HepG2 (cell line): Measurements from ENCODE around the gene ADGRL3. TPM values are rescaled to one million over a fixed set of nuclear protein-coding genes. Genes with fewer than 3 reads are reported as not detected.

Source experiments
- ATAC-seq: fragments of 200-7000 bp; cut with Tn5 transposase; 3 replicates; pipeline ENCODE4 v1.9.1; 2020; ENCODE audit warnings: mild to moderate bottlenecking, moderate library complexity
- BruUV-seq: library from RNA; stranded (reverse); fragments of 400-500 nt; replicated peaks from 2 replicates; lab custom pipeline; 2021; lab: Mats Ljungman, UMichigan
- CTCF ChIA-PET: fragments of 300-600 bp; formaldehyde crosslinking; extraction: SDS; loops from one replicate; lab custom pipeline; 2021; ENCODE audit warnings: low total read pairs, inconsistent platforms, low intra/inter-chr PET ratio; lab: Yijun Ruan, JAX
- POLR2A ChIA-PET: fragments of 350-600 bp; sonication (Branson Sonifier 250); formaldehyde crosslinking; loops from one replicate; lab custom pipeline; 2020; ENCODE audit warnings: antibody characterized with exemption, inconsistent platforms; lab: Yijun Ruan, JAX
- DNase-seq: peaks from one replicate; pipeline ENCODE4 v3.0.0-alpha.2; 2015; ENCODE audit warnings: low spot score
- FAIRE-seq: peaks from 3 replicates; lab custom pipeline; 2011; peaks lifted over from hg19 to GRCh38; lab: Jason Lieb, UNC
- H2AFZ ChIP-seq: one replicate; pipeline ENCODE4 v1.6.1; 2011; ENCODE audit warnings: low read length, inconsistent platforms
- H3K27ac ChIP-seq: fragments of 300-600 bp; 3 replicates; pipeline ENCODE4 v1.8.0; 2011; ENCODE audit warnings: mixed run types, mild to moderate bottlenecking, mixed read lengths, low read length, inconsistent platforms; ENCODE audit not compliant: insufficient read depth; ENCODE audit errors: extremely low read length
- H3K27me3 ChIP-seq, 2 experiments: fragments of 200-600 bp in 1 of 2; 2 replicates in 1 of 2; 3 replicates in 1 of 2; pipeline versions ENCODE4 v1.6.0 to v1.8.0; 2011; ENCODE audit warnings: low read length in 2 of 2, mild to moderate bottlenecking in 2 of 2, moderate library complexity in 2 of 2, inconsistent platforms in 1 of 2; ENCODE audit not compliant: insufficient read depth in 2 of 2, control insufficient read depth in 1 of 2
- H3K36me3 ChIP-seq, 2 experiments: fragments of 200-600 bp in 1 of 2; replicated peaks in 1 of 2; 2 replicates in 1 of 2; 3 replicates in 1 of 2; pipeline versions ENCODE4 v1.5.1 to v1.8.0; 2011; ENCODE audit warnings: low read length in 2 of 2, inconsistent platforms in 1 of 2; ENCODE audit not compliant: insufficient read depth in 2 of 2, control insufficient read depth in 1 of 2
- H3K4me1 ChIP-seq: 2 replicates; pipeline ENCODE4 v1.5.1; 2012; ENCODE audit warnings: low read length, inconsistent platforms; ENCODE audit not compliant: insufficient read depth
- H3K4me2 ChIP-seq: 2 replicates; pipeline ENCODE4 v1.6.0; 2011; ENCODE audit warnings: low read depth, low read length, inconsistent platforms
- H3K4me3 ChIP-seq, 3 experiments: fragments of 200-600 bp in 1 of 3; sonication (generic), shearing (Covaris generic) in 1 of 3; replicated peaks in 1 of 3; 2 replicates each; pipeline ENCODE4 v1.5.1; 2011 to 2016; ENCODE audit warnings: low read length in 3 of 3, inconsistent platforms in 2 of 3, low read depth in 2 of 3, mild to moderate bottlenecking in 2 of 3, control low read depth in 1 of 3, mixed read lengths in 1 of 3; ENCODE audit not compliant: insufficient read depth in 1 of 3
- H3K79me2 ChIP-seq: one replicate; pipeline ENCODE4 v1.6.1; 2011; ENCODE audit warnings: low read length, inconsistent platforms; ENCODE audit not compliant: insufficient read depth
- H3K9ac ChIP-seq: 2 replicates; pipeline ENCODE4 v1.6.0; 2011; ENCODE audit warnings: mild to moderate bottlenecking, low read depth, low read length, inconsistent platforms; ENCODE audit not compliant: insufficient read depth
- H3K9me3 ChIP-seq: 2 replicates; pipeline ENCODE4 v1.5.1; 2012; ENCODE audit warnings: mild to moderate bottlenecking, low read length
- H4K20me1 ChIP-seq: 2 replicates; pipeline ENCODE4 v1.6.0; 2011; ENCODE audit warnings: inconsistent platforms, mild to moderate bottlenecking, low read length, moderate library complexity; ENCODE audit not compliant: insufficient read depth
- ARNT2 ChIP-seq: sonication (generic); formaldehyde crosslinking; IDR thresholded peaks from 2 replicates; pipeline ENCODE4 v1.8.0; 2022; ENCODE audit warnings: mild to moderate bottlenecking, low read depth, missing genetic modification reagents, moderate library complexity
- JUNB ChIP-seq: sonication (generic); formaldehyde crosslinking; IDR thresholded peaks from 2 replicates; pipeline ENCODE4 v1.8.0; 2022; ENCODE audit warnings: missing genetic modification reagents, mild to moderate bottlenecking, borderline replicate concordance
- SAP130 ChIP-seq: IDR thresholded peaks from 2 replicates; pipeline ENCODE4 v1.6.1; 2016; ENCODE audit warnings: low read depth
- SATB2 ChIP-seq: sonication (generic); formaldehyde crosslinking; IDR thresholded peaks from 2 replicates; pipeline ENCODE4 v1.5.0; 2020; ENCODE audit warnings: missing genetic modification reagents
- SP2 ChIP-seq: sonication (generic); formaldehyde crosslinking; IDR thresholded peaks from 2 replicates; pipeline ENCODE4 v1.5.1; 2020; ENCODE audit warnings: mild to moderate bottlenecking, missing genetic modification reagents
- SRSF4 ChIP-seq: fragments of 200-400 bp; formaldehyde crosslinking; IDR thresholded peaks from one replicate; pipeline ENCODE4 v1.6.1; 2018; ENCODE audit warnings: mild to moderate bottlenecking, low read depth, low read length, moderate library complexity; ENCODE audit not compliant: poor library complexity, severe bottlenecking
- TCF7L2 ChIP-seq: IDR thresholded peaks from 2 replicates; pipeline ENCODE4 v1.6.1; 2011; ENCODE audit warnings: mild to moderate bottlenecking, low read depth, low read length, moderate library complexity
- TOE1 ChIP-seq: sonication (generic); formaldehyde crosslinking; IDR thresholded peaks from 2 replicates; pipeline ENCODE4 v1.4.0; 2020; ENCODE audit warnings: mild to moderate bottlenecking, missing genetic modification reagents
- ZNF296 ChIP-seq: sonication (generic); formaldehyde crosslinking; conservative IDR thresholded peaks from 2 replicates; pipeline ENCODE4 v1.5.0; 2020; ENCODE audit warnings: mild to moderate bottlenecking, missing genetic modification reagents
- WGBS: methylation state at CpG from one replicate; pipeline ENCODE4 v1.1.6; 2017; ENCODE audit warnings: low lambda C conversion rate; 5-methylcytosine and 5-hydroxymethylcytosine counted together
- in situ Hi-C: cut with HindIII; loops from 2 replicates; pipeline ENCODE4 v1.10.0; 2017; ENCODE audit warnings: low pct_unique_long_range_greater_than_20kb; ENCODE audit not compliant: extremely low pct_ligation_motif_present
- intact Hi-C: fragments of 100-400 bp; cut with micrococcal nuclease; formaldehyde crosslinking; loops from one replicate; pipeline ENCODE4 v1.10.0; 2022; ENCODE audit not compliant: unreplicated experiment
- polyA plus RNA-seq, 8 experiments: library from polyadenylated mRNA; depleted of rRNA in 3 of 8; stranded (reverse) in 7 of 8; unstranded in 1 of 8; fragments of >200 nt; fragmentation: Illumina TruSeq in 4 of 8; extraction: Trizol in 4 of 8; gene quantifications; 2 replicates each; pipeline versions ENCODE4 v1.2.1 to v1.2.3, GENCODE V29; 2011 to 2016; ENCODE audit warnings: low read depth in 4 of 8, missing spikeins in 1 of 8, mixed read lengths in 1 of 8; ENCODE audit not compliant: insufficient read depth in 1 of 8
- total RNA-seq, 5 experiments: library from RNA; depleted of rRNA; stranded (reverse); fragments of >200 nt; fragmentation: Illumina TruSeq; extraction: Trizol; gene quantifications; 2 replicates each; pipeline ENCODE4 v1.2.3, GENCODE V29; 2016; ENCODE audit warnings: low read depth in 1 of 5
- TF ChIP-seq, protein P1 (sequence below): sonication (generic); formaldehyde crosslinking; IDR thresholded peaks from 2 replicates; pipeline ENCODE4 v1.4.0; 2020; ENCODE audit warnings: missing genetic modification reagents, borderline replicate concordance
- TF ChIP-seq, protein P2 (sequence below): sonication (generic); formaldehyde crosslinking; IDR thresholded peaks from 2 replicates; pipeline ENCODE4 v1.5.0; 2020; ENCODE audit warnings: mild to moderate bottlenecking, missing genetic modification reagents
- TF ChIP-seq, protein P3 (sequence below): sonication (generic); formaldehyde crosslinking; IDR thresholded peaks from 2 replicates; pipeline ENCODE4 v1.4.0; 2020; ENCODE audit warnings: low read depth, mild to moderate bottlenecking, missing genetic modification reagents

ADGRL3 gene
- total and polyA plus RNA-seq, 2 of the 13 experiments (the other 11 are each of a cell fraction or from before 2014, with no cell fraction given): 0.04 to 0.05 TPM

- TF ChIP-seq, protein P1, sequence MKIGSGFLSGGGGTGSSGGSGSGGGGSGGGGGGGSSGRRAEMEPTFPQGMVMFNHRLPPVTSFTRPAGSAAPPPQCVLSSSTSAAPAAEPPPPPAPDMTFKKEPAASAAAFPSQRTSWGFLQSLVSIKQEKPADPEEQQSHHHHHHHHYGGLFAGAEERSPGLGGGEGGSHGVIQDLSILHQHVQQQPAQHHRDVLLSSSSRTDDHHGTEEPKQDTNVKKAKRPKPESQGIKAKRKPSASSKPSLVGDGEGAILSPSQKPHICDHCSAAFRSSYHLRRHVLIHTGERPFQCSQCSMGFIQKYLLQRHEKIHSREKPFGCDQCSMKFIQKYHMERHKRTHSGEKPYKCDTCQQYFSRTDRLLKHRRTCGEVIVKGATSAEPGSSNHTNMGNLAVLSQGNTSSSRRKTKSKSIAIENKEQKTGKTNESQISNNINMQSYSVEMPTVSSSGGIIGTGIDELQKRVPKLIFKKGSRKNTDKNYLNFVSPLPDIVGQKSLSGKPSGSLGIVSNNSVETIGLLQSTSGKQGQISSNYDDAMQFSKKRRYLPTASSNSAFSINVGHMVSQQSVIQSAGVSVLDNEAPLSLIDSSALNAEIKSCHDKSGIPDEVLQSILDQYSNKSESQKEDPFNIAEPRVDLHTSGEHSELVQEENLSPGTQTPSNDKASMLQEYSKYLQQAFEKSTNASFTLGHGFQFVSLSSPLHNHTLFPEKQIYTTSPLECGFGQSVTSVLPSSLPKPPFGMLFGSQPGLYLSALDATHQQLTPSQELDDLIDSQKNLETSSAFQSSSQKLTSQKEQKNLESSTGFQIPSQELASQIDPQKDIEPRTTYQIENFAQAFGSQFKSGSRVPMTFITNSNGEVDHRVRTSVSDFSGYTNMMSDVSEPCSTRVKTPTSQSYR (CRISPR knock-in tag): no peak
- no peak for TF ChIP-seq TOE1 (CRISPR knock-in tag)
- TF ChIP-seq SRSF4: no peak
- no peak for TF ChIP-seq SP2 (CRISPR knock-in tag)
- TF ChIP-seq, all 625 proteins: peak for 0
Measured at GRCh38 chr4:61401771-61402170, 201.6 kb downstream of the ADGRL3 start (continued).

GRCh38 chr4:61405307-61405706 is 205.2 kb downstream of the ADGRL3 start:
- H4K20me1 ChIP-seq: no peaks in the 10 kb centered on the region
- BruUV-seq: no TSS peak
- H3K27ac ChIP-seq: no peak overlapping the region
- no peaks in the 10 kb centered on the region for H3K9me3 ChIP-seq
- ChIA-PET POLR2A (no interaction called here), CTCF (no interaction called here)
- WGBS: 44% methylated on average over 1 of the region's 1 CpG
- no peak overlapping the region for H2AFZ ChIP-seq
- no peak for DNase-seq
- ATAC-seq: no peak
- no peak for FAIRE-seq
- intact Hi-C loops: no loop called here
- no peaks in the 10 kb centered on the region for H3K4me1 ChIP-seq
- no peaks in the 10 kb centered on the region for H3K36me3 ChIP-seq
- no peaks in the 10 kb centered on the region for H3K79me2 ChIP-seq
- H3K4me3 ChIP-seq: no peak overlapping the region
- H3K27me3 ChIP-seq: no peaks in the 10 kb centered on the region
- in situ Hi-C loops: no loop called here
- H3K4me2 ChIP-seq: no peak overlapping the region
- H3K9ac ChIP-seq: no peak overlapping the region
- TF ChIP-seq JUNB (CRISPR knock-in tag) (no peak), SATB2 (CRISPR knock-in tag) (no peak), ARNT2 (CRISPR knock-in tag) (no peak), SAP130 (CRISPR knock-in tag) (no peak), ZNF296 (CRISPR knock-in tag) (no peak), TCF7L2 (no peak)
- TF ChIP-seq, protein P2, sequence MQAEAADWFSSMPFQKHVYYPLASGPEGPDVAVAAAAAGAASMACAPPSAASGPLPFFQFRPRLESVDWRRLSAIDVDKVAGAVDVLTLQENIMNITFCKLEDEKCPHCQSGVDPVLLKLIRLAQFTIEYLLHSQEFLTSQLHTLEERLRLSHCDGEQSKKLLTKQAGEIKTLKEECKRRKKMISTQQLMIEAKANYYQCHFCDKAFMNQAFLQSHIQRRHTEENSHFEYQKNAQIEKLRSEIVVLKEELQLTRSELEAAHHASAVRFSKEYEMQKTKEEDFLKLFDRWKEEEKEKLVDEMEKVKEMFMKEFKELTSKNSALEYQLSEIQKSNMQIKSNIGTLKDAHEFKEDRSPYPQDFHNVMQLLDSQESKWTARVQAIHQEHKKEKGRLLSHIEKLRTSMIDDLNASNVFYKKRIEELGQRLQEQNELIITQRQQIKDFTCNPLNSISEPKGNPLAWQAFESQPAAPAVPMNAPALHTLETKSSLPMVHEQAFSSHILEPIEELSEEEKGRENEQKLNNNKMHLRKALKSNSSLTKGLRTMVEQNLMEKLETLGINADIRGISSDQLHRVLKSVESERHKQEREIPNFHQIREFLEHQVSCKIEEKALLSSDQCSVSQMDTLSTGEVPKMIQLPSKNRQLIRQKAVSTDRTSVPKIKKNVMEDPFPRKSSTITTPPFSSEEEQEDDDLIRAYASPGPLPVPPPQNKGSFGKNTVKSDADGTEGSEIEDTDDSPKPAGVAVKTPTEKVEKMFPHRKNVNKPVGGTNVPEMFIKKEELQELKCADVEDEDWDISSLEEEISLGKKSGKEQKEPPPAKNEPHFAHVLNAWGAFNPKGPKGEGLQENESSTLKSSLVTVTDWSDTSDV (CRISPR knock-in tag): no peak
- TF ChIP-seq, protein P3, sequence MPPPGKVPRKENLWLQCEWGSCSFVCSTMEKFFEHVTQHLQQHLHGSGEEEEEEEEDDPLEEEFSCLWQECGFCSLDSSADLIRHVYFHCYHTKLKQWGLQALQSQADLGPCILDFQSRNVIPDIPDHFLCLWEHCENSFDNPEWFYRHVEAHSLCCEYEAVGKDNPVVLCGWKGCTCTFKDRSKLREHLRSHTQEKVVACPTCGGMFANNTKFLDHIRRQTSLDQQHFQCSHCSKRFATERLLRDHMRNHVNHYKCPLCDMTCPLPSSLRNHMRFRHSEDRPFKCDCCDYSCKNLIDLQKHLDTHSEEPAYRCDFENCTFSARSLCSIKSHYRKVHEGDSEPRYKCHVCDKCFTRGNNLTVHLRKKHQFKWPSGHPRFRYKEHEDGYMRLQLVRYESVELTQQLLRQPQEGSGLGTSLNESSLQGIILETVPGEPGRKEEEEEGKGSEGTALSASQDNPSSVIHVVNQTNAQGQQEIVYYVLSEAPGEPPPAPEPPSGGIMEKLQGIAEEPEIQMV: no peak
